GM23338 (cell line): Measurements from ENCODE around the gene LRMDA. TPM values are rescaled to one million over a fixed set of nuclear protein-coding genes. Genes with fewer than 3 reads are reported as not detected.

ENCODE experiments used
- ETS1 ChIP-seq: IDR thresholded peaks from 2 replicates; pipeline ENCODE4 v1.6.1; 2016; ENCODE audit warnings: antibody characterized with exemption
- EZH2phosphoT487 ChIP-seq: fragments of 200-600 bp; sonication (generic); IDR thresholded peaks from one replicate; pipeline ENCODE4 v1.8.1; 2018; ENCODE audit warnings: antibody characterized with exemption; ENCODE audit not compliant: unreplicated experiment
- NANOG ChIP-seq: IDR thresholded peaks from 2 replicates; pipeline ENCODE4 v1.6.1; 2016; ENCODE audit warnings: antibody characterized with exemption, borderline replicate concordance
- STAT1 ChIP-seq: IDR thresholded peaks from one replicate; pipeline ENCODE4 v1.6.1; 2016; ENCODE audit warnings: antibody characterized with exemption; ENCODE audit not compliant: unreplicated experiment
- ZNF331 ChIP-seq: fragments of 250-450 bp; sonication (Bioruptor Pico); IDR thresholded peaks from 2 replicates; pipeline ENCODE4 v1.5.0; 2020; ENCODE audit warnings: low read depth, mild to moderate bottlenecking, moderate library complexity
- ZNF462 ChIP-seq: fragments of 250-450 bp; sonication (Bioruptor Pico); IDR thresholded peaks from 2 replicates; pipeline ENCODE4 v1.5.0; 2020; ENCODE audit warnings: mild to moderate bottlenecking, moderate library complexity
- polyA plus RNA-seq: library from polyadenylated mRNA; unstranded; fragments of >200 nt; fragmentation: Nextera tagmentation; extraction: Ambion mirVana; gene quantifications from 2 replicates; pipeline ENCODE4 v1.2.1, GENCODE V29; 2016
- total RNA-seq: library from RNA; depleted of rRNA; stranded (reverse); fragments of >200 nt; shearing (Covaris generic); gene quantifications from 2 replicates; pipeline ENCODE4 v1.2.3, GENCODE V29; 2014
- TF ChIP-seq, protein P1 (sequence below), 2 experiments: fragments of 200-600 bp in 1 of 2; sonication (generic) in 1 of 2; conservative IDR thresholded peaks; 2 replicates each; pipeline versions ENCODE4 v1.5.1 to v1.6.1; 2016 to 2017; ENCODE audit warnings: antibody characterized with exemption in 2 of 2, low read depth in 2 of 2, mild to moderate bottlenecking in 2 of 2, moderate library complexity in 1 of 2

LRMDA gene
- total and polyA plus RNA-seq, 2 experiments from 2014 or later, result 0.90 to 1.8 TPM

- TF ChIP-seq ZNF462 (CRISPR knock-in tag) (no peak), NANOG (no peak), STAT1 (no peak), ZNF331 (CRISPR knock-in tag) (no peak), EZH2phosphoT487 (no peak), ETS1 (no peak)
- TF ChIP-seq, protein P1, sequence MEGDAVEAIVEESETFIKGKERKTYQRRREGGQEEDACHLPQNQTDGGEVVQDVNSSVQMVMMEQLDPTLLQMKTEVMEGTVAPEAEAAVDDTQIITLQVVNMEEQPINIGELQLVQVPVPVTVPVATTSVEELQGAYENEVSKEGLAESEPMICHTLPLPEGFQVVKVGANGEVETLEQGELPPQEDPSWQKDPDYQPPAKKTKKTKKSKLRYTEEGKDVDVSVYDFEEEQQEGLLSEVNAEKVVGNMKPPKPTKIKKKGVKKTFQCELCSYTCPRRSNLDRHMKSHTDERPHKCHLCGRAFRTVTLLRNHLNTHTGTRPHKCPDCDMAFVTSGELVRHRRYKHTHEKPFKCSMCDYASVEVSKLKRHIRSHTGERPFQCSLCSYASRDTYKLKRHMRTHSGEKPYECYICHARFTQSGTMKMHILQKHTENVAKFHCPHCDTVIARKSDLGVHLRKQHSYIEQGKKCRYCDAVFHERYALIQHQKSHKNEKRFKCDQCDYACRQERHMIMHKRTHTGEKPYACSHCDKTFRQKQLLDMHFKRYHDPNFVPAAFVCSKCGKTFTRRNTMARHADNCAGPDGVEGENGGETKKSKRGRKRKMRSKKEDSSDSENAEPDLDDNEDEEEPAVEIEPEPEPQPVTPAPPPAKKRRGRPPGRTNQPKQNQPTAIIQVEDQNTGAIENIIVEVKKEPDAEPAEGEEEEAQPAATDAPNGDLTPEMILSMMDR (conservative IDR thresholded peaks at IDR 0.05; ENCODE audit: low read depth in 2 of 2), result no peak
Observed at GRCh38 chr10:75654772-75655171, 223.3 kb downstream of the LRMDA start (continued).
